Epithelial cell of proximal tubule (primary cell): ENCODE measurements around the gene SLC2A10. TPM values are rescaled to one million over a fixed set of nuclear protein-coding genes. Genes with fewer than 3 reads are reported as not detected.
A peak's percentile ranks its signal among the peaks of the same experiment; 100 is the strongest.

Experiments used
- DNase-seq: peaks from one replicate; pipeline ENCODE4 v3.0.0-alpha.2; 2011; ENCODE audit warnings: low read depth
- H3K4me3 ChIP-seq: 2 replicates; pipeline ENCODE4 v1.5.1; 2011; ENCODE audit warnings: low read depth, mild to moderate bottlenecking, low read length
- total RNA-seq: library from RNA; depleted of rRNA; stranded (reverse); fragments of >200 nt; gene quantifications from 2 replicates; pipeline ENCODE4 v1.2.3, GENCODE V29; 2015
- TF ChIP-seq, protein P1 (sequence below): conservative IDR thresholded peaks from 2 replicates; pipeline ENCODE4 v1.5.1; 2012; ENCODE audit warnings: low read depth, mild to moderate bottlenecking, low read length

The SLC2A10 gene
- total RNA-seq, 1 donor from 2014 or later: 12.5 TPM

DNA sequence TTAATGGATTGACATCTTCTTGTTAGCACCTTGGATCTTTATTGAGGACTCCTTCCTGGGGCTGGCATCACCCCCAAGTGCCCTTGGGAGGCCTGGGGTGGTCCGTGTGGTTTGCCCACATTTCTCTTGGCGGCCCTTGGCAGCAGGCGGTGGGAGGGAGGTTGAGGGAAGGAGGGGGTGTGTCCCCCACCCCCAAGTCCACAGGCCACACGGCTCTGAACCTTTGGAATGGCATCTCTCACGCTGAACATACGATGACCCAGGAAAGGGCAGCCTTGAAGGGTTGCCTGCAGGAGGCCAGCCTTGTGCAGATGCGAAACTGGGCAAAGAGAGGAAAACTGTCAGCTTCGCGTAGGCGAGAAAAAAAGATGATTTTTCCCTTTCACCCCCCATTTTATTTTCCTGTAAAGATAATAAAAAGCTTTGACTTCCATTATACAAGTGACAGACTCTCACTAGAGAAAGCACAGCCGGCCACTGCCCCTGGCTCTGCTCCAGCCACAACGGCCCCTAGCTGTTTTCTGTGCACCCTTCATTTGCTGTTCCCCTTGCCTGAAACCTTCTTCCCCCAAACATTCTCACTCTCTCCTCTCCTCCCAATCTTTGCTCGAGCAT, 56.2 kb downstream of the SLC2A10 start:
- no peak overlapping the region for H3K4me3 ChIP-seq
- TF ChIP-seq, protein P1, sequence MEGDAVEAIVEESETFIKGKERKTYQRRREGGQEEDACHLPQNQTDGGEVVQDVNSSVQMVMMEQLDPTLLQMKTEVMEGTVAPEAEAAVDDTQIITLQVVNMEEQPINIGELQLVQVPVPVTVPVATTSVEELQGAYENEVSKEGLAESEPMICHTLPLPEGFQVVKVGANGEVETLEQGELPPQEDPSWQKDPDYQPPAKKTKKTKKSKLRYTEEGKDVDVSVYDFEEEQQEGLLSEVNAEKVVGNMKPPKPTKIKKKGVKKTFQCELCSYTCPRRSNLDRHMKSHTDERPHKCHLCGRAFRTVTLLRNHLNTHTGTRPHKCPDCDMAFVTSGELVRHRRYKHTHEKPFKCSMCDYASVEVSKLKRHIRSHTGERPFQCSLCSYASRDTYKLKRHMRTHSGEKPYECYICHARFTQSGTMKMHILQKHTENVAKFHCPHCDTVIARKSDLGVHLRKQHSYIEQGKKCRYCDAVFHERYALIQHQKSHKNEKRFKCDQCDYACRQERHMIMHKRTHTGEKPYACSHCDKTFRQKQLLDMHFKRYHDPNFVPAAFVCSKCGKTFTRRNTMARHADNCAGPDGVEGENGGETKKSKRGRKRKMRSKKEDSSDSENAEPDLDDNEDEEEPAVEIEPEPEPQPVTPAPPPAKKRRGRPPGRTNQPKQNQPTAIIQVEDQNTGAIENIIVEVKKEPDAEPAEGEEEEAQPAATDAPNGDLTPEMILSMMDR: no peak
- DNase-seq: no peak

DNA sequence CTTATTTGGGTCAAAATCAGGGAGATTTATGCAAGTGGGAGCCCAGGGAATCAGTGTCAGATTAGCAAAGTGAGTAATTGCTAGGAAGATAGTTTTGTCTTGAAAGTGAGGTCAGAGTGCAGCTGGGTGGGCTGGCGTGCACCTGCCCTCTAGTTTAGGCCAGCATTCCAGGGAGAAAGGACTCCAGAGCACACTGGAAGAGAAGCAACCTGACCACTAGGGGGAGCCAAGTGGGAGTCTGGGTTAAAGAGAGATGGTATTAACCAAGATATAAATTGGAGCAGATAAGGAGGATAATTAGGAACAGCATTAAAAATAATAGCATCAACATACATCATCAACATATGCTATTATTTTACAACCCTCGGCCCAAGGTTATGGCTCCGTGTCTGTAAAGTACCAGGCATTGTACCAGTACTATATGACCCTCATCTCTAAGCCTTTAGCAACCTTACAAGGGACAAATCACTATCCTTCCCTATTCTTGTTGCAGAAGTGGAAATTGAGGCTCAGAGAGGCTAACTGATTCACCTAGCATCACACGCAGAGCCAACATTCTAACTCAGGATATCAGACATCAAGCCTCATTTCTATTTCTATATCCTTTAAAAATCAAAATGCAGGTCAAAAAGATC, 57.8 kb downstream of the SLC2A10 start:
- no peak overlapping the region for H3K4me3 ChIP-seq
- DNase-seq: no peak
- TF ChIP-seq, protein P1: peak; percentile 89

DNA sequence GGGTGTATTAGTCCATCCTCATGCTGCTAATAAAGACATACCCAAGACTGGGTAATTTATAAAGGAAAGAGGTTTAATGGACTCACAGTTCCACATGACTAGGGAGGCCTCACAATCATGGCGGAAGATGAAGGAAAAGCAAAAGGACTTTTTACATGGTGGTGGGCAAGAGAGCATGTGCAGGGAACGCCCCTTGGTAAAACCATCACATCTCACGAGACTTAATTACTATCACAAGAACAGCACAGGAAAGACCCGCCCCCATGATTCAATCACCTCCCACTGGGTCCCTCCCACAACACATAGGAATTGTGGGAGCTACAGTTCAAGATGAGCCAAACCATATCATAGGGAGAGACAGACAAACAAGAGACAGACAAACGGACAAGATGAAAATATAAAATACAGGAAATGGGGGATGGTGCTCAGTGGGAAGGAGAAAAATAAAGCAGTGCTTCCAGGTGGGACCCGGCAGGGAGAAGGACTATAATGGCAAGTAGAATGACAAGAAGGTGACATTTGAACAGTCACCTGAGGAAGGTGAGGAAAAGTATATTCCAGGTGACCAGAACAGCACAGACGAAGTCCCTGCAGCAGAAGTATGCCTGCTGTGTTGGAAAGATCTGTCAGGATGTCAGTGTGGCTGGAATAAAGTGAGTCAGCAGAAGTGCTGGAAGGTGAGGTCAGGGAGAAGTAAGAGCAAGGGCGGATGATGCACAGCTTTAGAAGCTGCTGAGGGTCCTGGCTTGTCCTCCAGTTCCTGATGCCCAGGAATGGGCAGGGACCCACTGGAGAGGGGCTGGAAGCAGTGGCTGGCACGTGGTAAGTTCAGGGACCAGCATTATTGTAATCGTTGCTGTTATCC, 61.1 kb downstream of the SLC2A10 start:
- TF ChIP-seq, protein P1: no peak
- H3K4me3 ChIP-seq: no peak overlapping the region
- DNase-seq: no peak

DNA sequence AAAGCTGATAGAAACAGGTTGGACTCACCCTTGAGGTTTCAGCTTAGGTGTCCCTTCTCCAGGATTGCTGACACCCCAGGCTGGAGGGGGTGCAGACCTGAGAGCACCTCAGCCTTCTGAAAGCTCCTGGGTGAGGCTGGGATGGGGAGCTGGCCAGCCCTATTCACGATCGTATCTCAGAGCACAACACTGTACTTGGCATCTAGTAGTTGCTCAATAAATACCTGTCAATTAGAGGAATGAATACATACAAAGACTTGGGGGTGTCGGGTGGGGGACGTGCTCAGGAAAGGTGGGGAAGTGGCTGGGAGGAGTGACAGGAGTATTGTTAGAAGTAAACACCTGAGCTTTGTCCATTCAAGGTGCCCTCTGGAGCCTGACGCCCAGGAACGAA, 61.7 kb downstream of the SLC2A10 start:
- DNase-seq: no peak
- TF ChIP-seq, protein P1: no peak
- no peak overlapping the region for H3K4me3 ChIP-seq

DNA sequence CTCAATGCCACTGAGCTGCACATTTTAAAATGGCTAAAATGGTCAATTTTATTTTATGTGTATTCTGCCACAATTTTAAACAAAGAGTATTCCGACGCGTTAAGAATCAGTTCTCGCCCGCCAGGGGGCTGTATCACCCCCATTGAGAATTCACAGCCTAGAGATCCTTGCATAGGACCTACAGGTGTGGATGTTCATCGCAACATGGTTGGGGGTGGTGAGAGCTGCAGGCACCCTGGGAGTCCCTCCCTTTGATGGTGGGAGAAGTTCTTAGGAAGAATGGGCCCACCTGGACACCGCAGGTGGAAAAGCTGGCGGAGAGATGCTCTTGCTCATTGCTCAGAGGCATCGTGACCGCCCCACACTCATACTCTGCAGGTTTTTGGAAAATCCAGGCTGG, 63.5 kb downstream of the SLC2A10 start:
- no peak overlapping the region for H3K4me3 ChIP-seq
- TF ChIP-seq, protein P1: no peak
- DNase-seq: no peak

DNA sequence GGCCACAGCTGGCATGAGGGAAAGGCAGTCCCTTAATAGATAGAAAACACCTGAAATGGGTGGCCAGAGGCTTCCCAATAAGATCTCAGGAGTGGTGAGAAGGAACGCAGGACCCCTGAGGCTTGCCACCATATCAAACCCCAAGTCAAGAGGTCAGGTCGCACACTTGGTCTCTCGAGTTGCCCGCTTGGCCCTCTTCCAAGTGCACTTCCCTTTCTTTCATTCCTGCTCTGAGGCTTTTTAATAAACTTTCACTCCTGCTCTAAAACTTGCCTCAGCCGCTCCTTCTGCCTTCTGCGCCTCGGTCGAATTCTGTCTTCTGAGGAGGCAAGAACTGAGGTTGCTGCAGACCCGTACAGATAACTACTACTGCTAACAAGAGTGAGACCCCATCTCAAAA, 64.2 kb downstream of the SLC2A10 start:
- no peak overlapping the region for H3K4me3 ChIP-seq
- TF ChIP-seq, protein P1: no peak
- DNase-seq: no peak
